NK-92 treated with Interleukin-12 subunit alpha and Interleukin-12 subunit beta, amount 100 ng/mL, for 24 hours (cell line): ENCODE results near the gene UMODL1.
"Not testable (repeated sequence)": the region's sequence is repeated elsewhere in the genome, so short reads cannot be mapped to it uniquely, and the experiment has no call there.

Experiments used
- DNase-seq: peaks from one replicate; lab custom pipeline; 2025; lab: John Stamatoyannopoulos, UW

The UMODL1 gene

GRCh38 chr21:42060166-42060565 lies 11.0 kb upstream of the UMODL1 start:
- no peak for DNase-seq

DNA sequence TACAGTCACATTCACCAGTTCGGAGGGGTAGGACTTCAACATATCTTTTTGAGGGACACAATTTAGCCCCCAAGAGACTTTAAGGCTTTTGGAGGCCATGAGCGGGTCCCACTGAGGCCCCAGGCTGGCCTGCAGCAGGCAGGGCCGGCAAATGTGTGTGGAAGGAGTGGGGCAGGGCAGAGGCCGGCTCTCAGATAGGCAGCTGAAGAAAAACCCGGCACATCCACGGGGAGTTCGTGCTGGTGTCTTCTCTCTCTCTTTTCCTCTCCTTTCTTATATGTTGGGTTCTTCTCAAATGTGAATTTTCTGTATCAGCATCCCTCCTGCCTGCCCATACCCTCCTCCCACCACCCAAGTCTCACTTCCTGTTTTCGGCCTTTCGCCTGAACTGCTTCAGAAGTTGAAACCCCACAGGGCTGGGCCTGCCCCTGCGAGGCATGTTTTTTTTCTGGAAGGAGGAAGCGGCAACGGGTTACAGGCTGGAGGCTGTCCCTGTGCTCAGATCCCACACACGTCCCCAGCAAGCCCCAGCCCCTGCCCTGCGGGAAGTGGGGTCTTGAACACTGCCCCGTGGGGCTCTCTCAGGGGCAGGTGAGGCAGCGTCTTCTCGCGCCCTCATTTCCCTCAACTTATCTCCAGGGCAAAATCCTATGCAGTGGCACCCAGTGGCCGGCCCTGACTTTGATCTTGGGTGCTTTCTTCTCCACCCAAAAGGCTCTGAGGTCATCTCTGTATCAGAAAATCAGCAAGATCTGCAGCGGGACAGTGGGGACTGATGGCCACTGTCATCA lies 9.7 kb upstream of the UMODL1 start:
- no peak for DNase-seq

GRCh38 chr21:42061986-42062235 lies 9.2 kb upstream of the UMODL1 start:
- DNase-seq = no peak

DNA sequence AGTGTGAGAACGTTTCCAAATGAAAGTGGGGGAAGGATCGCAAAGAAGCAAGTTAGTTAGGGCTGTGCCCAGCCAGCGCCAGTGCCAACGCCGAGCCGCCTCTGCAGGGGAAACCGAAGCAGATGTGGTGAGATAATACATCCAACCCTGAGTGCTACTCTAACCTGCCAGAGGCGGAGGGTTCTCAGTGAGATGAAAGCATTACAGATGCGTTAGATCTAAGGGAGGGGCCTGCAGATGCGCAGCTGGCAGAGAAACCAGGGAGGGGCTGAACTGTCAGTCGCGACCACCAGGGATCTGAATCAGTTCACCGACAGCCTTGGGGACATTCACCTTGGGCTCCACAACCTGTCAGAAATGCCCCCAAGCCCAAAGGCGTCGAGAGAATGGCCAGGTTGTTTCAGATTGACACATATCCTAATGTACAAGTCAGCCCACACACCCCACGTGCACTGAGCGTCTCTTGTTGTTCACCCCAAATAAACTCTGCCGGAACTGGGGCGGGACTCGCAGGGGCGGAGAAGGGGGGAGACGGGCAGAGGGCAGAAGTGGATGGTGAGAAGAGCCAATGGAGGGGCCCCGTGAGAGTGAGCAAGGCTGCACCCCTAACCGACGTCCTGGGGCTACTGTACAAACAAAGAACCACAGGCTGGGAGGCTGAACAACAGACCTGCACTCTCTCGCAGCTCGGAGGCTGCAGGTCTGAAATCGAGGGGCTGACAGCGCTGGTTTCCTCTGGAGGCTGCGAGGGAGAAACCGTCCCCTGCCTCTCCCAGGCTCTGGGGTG lies 8.7 kb upstream of the UMODL1 start:
- DNase-seq = no peak

DNA sequence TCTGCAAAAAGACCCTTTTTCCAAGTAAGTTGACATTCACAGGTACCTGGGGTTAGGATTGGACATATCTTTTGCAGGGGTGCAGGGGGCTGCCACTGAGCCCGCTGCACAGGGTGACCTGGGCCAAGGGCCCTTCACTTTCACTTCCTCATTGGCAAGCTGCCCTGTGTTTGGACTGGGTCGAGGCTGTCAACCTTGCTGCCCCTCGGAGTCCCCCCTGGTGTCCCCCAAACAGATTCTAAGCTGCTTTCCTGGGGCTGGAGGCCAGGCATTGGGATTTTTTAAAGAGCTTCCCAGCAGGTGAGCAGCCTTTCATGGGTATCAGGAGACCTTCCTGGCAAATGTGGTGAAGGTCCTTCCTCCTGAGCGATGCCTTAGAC lies 7.9 kb upstream of the UMODL1 start:
- DNase-seq = no peak

- DNase-seq = no peak
Observed at GRCh38 chr21:42063571-42064521, 7.3 kb upstream of the UMODL1 start.

DNA sequence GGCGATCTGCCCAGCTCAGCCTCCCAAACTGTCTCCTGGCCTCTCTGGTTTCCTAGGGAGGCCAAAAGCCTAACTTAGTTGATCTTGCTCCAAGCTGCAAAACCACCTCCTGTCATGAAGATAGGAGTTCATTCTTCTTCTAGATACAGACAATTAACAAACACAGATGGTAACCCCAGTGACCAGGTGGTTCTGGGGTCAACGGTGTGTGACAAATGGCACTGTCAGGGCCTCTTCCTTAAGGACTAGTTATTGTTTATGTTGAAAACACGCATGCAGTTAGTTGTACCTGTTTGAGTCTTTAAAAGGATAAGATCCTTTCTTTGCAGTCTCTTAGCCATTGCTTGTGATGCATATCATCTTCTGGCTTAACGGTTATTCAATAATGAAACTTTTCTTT lies 4.6 kb upstream of the UMODL1 start:
- DNase-seq = no peak

DNA sequence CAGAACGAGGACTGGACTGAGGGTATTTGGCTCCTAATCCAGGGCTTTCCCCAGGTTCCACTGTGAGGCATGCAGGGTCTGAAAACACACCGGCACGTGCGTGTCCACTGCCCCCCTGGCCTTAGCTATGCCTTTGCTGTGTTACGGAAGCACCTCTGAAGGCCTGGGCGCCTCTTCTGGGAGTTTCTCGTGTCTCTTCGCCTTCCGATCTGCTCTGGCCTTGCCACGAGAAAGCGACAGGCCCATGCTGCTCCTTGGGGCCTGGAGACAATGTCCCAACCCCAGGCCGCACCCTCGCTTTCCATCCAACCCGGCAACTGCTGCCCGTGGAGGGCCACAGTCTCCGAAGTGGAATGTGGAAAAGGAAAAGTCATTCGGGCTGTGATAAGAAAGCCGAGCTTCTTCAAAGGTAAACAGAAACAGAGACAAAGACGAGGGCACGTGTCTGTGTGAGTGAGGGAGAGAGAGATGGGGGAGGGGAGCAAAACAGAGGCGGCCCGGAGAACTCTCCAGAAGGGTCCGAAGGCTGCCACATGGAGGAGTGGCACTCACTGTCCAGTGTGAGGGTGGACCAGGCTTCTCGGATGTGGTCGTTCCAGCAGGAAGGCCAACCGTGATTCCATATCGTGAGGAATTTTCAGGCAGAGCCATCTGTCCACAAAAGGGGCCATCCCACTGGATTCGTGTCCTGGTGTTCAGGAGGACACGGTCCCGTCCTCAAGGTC lies 3.4 kb upstream of the UMODL1 start:
- DNase-seq = no peak

- no peak for DNase-seq
Observed at GRCh38 chr21:42068256-42068545, 2.9 kb upstream of the UMODL1 start.

GRCh38 chr21:42068592-42068991 lies 2.5 kb upstream of the UMODL1 start:
- DNase-seq = no peak

DNA sequence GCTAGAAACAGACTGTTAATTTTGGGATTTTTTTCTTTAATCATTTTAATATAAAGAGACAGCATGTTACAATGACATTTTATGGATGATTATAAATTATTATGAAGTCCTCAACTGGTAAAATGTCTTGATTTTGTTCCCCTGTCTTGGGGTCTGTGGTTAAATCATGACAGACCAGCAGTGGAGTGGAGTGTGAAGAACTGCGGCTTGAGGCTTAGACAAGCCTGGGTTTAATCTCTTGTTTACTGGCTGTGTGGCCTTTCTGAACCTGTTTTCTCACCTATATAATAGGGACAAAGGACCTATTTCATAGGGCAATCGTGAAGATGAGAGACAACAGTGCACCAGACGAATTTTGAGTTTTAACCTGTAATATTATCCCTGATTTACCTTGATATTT lies 1.8 kb upstream of the UMODL1 start:
- DNase-seq = no peak

- no peak for DNase-seq
Observed at GRCh38 chr21:42069843-42070242, 1.3 kb upstream of the UMODL1 start.

DNA sequence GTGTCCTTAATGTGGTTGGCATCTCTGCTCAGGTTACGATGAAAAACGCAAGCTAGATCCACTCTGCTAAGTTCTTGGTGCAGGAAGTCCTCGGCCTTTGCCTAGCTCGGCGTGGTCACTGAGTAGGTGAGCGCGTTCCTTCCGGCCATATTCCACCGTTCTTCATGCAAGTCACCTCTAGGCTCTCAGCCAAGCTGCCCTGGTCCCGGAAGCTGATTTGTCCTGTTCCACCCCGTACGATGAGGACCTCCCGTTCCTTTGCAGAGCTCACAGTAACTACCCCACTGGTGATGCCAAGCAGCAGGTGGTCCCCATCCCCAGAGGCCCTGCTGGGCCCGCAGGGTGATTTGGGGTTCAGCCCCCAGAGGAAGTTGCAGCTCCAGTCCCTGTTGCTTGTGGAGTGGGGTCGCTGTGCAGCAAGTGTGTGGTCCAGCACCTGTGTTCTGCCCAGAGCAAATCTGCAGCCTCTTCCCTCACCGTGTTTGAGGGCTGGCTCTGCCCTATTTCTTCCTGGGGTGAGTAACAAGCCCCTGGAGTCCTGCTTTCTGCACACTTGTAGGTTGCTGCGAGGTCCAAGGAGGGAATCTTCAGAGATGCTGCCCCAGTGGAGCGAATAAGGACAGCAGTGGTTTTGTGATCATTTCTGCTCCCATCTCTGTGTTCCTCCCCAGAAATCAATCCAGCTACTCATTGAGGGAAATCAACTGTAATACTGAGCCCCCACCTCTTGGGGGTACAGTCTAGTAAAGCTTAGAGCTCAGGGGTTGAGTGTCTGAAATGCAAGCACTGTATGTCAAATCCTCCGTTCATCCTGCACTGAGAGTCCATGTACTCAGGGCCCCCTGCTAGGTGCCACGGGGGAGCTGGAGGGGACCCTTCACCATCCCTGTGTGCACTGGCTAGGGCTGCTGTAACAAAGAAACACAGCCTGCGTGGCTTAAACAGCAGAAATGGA lies 2.3 kb downstream of the UMODL1 start:
- no peak for DNase-seq

DNA sequence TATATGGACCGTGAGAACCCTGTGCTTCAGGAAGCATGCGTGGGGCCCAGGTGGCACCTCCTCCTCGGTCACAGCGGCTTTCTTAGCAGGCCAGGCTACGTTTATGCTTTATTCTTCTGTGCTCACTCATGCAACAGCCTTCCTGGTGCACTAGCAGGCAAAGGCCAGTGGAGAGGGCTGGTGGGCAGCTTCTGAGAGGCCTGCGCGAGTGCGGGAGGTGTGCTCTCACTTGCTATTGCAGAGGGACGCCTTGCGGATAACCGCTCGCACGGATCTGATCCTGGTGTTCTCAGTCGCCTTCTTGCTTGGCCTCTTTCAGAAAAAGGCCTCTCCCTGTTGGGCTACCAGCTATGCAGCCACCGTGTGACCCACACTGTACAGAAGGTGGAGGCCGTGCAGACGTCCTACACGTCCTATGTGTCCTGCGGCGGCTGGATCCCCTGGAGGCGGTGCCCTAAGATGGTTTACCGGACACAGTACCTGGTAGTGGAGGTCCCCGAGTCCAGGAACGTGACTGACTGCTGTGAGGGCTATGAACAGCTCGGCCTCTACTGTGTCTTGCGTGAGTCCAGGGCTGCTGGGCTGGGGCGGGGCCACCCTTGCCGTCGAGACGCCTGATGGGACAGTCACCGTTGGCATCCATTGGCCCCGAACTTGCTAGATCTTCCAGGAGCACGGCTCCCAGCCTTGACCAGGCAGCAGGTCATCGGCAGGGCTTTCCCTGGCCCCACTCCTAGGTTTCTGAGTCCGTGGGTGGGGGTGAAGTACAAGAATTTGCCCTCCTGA lies 4.8 kb downstream of the UMODL1 start:
- no peak for DNase-seq

GRCh38 chr21:42077685-42078238 lies 6.6 kb downstream of the UMODL1 start:
- DNase-seq = not testable (repeated sequence)

DNA sequence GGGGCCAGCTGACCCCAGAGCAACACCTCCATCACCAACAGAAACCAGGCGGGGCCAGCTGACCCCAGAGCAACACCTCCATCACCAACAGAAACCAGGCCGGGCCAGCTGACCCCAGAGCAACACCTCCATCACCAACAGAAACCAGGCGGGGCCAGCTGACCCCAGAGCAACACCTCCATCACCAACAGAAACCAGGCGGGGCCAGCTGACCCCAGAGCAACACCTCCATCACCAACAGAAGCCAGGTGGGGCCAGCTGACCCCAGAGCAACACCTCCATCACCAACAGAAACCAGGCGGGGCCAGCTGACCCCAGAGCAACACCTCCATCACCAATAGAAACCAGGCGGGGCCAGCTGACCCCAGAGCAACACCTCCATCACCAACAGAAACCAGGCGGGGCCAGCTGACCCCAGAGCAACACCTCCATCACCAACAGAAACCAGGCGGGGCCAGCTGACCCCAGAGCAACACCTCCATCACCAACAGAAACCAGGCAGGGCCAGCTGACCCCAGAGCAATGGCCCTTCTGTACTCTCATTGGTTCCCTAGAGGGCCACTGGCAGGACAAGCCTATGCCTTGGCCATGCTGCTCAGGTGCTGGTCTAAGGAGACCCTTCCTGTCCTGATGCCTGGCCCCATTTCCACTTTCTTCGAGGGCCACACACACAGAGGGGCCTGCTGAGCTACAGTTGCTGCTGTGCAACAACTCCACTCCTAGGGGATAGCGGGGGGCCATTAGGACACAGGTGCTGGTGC lies 7.3 kb downstream of the UMODL1 start:
- not testable (repeated sequence) for DNase-seq

GRCh38 chr21:42079008-42079938 lies 8.2 kb downstream of the UMODL1 start:
- DNase-seq = no peak
